GM23338 (cell line): ENCODE measurements around the gene ZBTB3. TPM values are rescaled to one million over a fixed set of nuclear protein-coding genes. Genes with fewer than 3 reads are reported as not detected.

Experiments used
- ATAC-seq: fragments of 200-7000 bp; cut with Tn5 transposase; 3 replicates; pipeline ENCODE4 v1.9.1; 2020
- DNase-seq: peaks from one replicate; pipeline ENCODE4 v3.0.0-alpha.2; 2015; ENCODE audit warnings: low spot score
- H2AFZ ChIP-seq: fragments of 200-600 bp; sonication (generic); 2 replicates; pipeline ENCODE4 v1.8.0; 2016; ENCODE audit warnings: antibody characterized with exemption, mild to moderate bottlenecking, moderate library complexity
- H3F3A ChIP-seq: fragments of 200-600 bp; sonication (generic); replicated peaks from 2 replicates; pipeline ENCODE4 v1.8.0; 2017; ENCODE audit warnings: antibody characterized with exemption, mixed run types, low read depth
- H3K27ac ChIP-seq: fragments of 200-600 bp; sonication (generic); 2 replicates; pipeline ENCODE4 v1.6.1; 2016; ENCODE audit warnings: low read depth
- H3K27me3 ChIP-seq: fragments of 200-600 bp; sonication (generic); 2 replicates; pipeline ENCODE4 v1.8.0; 2016; ENCODE audit warnings: mild to moderate bottlenecking, mixed run types, moderate library complexity; ENCODE audit not compliant: insufficient read depth
- H3K36me3 ChIP-seq: fragments of 200-600 bp; sonication (generic); 2 replicates; pipeline ENCODE4 v1.8.0; 2016; ENCODE audit warnings: mild to moderate bottlenecking; ENCODE audit not compliant: insufficient read depth
- H3K4me1 ChIP-seq: fragments of 200-600 bp; sonication (generic); 2 replicates; pipeline ENCODE4 v1.8.0; 2016; ENCODE audit warnings: mild to moderate bottlenecking, moderate library complexity; ENCODE audit not compliant: insufficient read depth
- H3K4me2 ChIP-seq: fragments of 200-600 bp; sonication (generic); 2 replicates; pipeline ENCODE4 v1.7.1; 2017; ENCODE audit warnings: mixed run types
- H3K4me3 ChIP-seq: fragments of 200-600 bp; sonication (generic); 2 replicates; pipeline ENCODE4 v1.6.1; 2016; ENCODE audit warnings: mixed run types
- H3K79me2 ChIP-seq: fragments of 200-600 bp; sonication (generic); replicated peaks from 2 replicates; pipeline ENCODE4 v1.8.0; 2017; ENCODE audit warnings: mild to moderate bottlenecking; ENCODE audit not compliant: insufficient read depth
- H3K9me2 ChIP-seq: fragments of 200-600 bp; sonication (generic); 2 replicates; pipeline ENCODE4 v1.8.0; 2017; ENCODE audit not compliant: insufficient read depth
- H4K20me1 ChIP-seq: fragments of 200-600 bp; sonication (generic); replicated peaks from 2 replicates; pipeline ENCODE4 v1.8.0; 2017; ENCODE audit warnings: mild to moderate bottlenecking; ENCODE audit not compliant: insufficient read depth
- H3K27ac Mint-ChIP-seq: 2 replicates; pipeline ENCODE4 v1.8.0; 2020; ENCODE audit warnings: inconsistent platforms, mild to moderate bottlenecking, moderate library complexity, mixed read lengths
- H3K27me3 Mint-ChIP-seq: 3 replicates; pipeline ENCODE4 v1.8.0; 2022; ENCODE audit warnings: low read depth, mild to moderate bottlenecking, moderate library complexity, mixed read lengths, inconsistent platforms; ENCODE audit not compliant: insufficient read depth, poor library complexity
- H3K36me3 Mint-ChIP-seq: 3 replicates; pipeline ENCODE4 v1.8.0; 2021; ENCODE audit warnings: low read depth, mild to moderate bottlenecking, inconsistent platforms, moderate library complexity, mixed read lengths
- H3K4me1 Mint-ChIP-seq: 3 replicates; pipeline ENCODE4 v1.8.0; 2020; ENCODE audit warnings: mild to moderate bottlenecking, inconsistent platforms, mixed read lengths
- H3K4me3 Mint-ChIP-seq: 3 replicates; pipeline ENCODE4 v1.8.0; 2021; ENCODE audit warnings: moderate library complexity, mild to moderate bottlenecking, inconsistent platforms, mixed read lengths
- H3K9me3 Mint-ChIP-seq: 3 replicates; pipeline ENCODE4 v1.8.0; 2020; ENCODE audit warnings: moderate library complexity, mild to moderate bottlenecking, inconsistent platforms, mixed read lengths
- CTCF ChIP-seq, 2 experiments: fragments of 200-600 bp in 1 of 2; sonication (generic) in 1 of 2; conservative IDR thresholded peaks; 2 replicates each; pipeline versions ENCODE4 v1.5.1 to v1.6.1; 2016 to 2017; ENCODE audit warnings: antibody characterized with exemption in 2 of 2, low read depth in 2 of 2, mild to moderate bottlenecking in 2 of 2, moderate library complexity in 1 of 2
- ETS1 ChIP-seq: IDR thresholded peaks from 2 replicates; pipeline ENCODE4 v1.6.1; 2016; ENCODE audit warnings: antibody characterized with exemption
- EZH2 ChIP-seq: fragments of 200-600 bp; sonication (generic); IDR thresholded peaks from one replicate; pipeline ENCODE4 v1.8.0; 2017; ENCODE audit warnings: antibody characterized with exemption, mild to moderate bottlenecking, low read depth; ENCODE audit not compliant: unreplicated experiment
- EZH2phosphoT487 ChIP-seq: fragments of 200-600 bp; sonication (generic); IDR thresholded peaks from one replicate; pipeline ENCODE4 v1.8.1; 2018; ENCODE audit warnings: antibody characterized with exemption; ENCODE audit not compliant: unreplicated experiment
- JUNB ChIP-seq: IDR thresholded peaks from one replicate; pipeline ENCODE4 v1.6.1; 2016; ENCODE audit warnings: antibody characterized with exemption; ENCODE audit not compliant: unreplicated experiment
- REST ChIP-seq: IDR thresholded peaks from one replicate; pipeline ENCODE4 v1.6.1; 2018; ENCODE audit warnings: antibody characterized with exemption; ENCODE audit not compliant: unreplicated experiment
- STAT1 ChIP-seq: IDR thresholded peaks from one replicate; pipeline ENCODE4 v1.6.1; 2016; ENCODE audit warnings: antibody characterized with exemption; ENCODE audit not compliant: unreplicated experiment
- ZNF114 ChIP-seq: fragments of 250-450 bp; sonication (Bioruptor Pico); IDR thresholded peaks from 2 replicates; pipeline ENCODE4 v1.5.0; 2020; ENCODE audit warnings: mild to moderate bottlenecking, moderate library complexity
- ZNF331 ChIP-seq: fragments of 250-450 bp; sonication (Bioruptor Pico); IDR thresholded peaks from 2 replicates; pipeline ENCODE4 v1.5.0; 2020; ENCODE audit warnings: low read depth, mild to moderate bottlenecking, moderate library complexity
- polyA plus RNA-seq: library from polyadenylated mRNA; unstranded; fragments of >200 nt; fragmentation: Nextera tagmentation; extraction: Ambion mirVana; gene quantifications from 2 replicates; pipeline ENCODE4 v1.2.1, GENCODE V29; 2016
- total RNA-seq: library from RNA; depleted of rRNA; stranded (reverse); fragments of >200 nt; shearing (Covaris generic); gene quantifications from 2 replicates; pipeline ENCODE4 v1.2.3, GENCODE V29; 2014

The ZBTB3 gene
- total and polyA plus RNA-seq, 2 experiments from 2014 or later, result 47.8 to 82.6 TPM

GRCh38 chr11:62794201-62794775 is 40.3 kb upstream of the ZBTB3 start:
- peaks cover 91% of the 10 kb centered on the region for H3K36me3 Mint-ChIP-seq
- Histone ChIP-seq H4K20me1 (peaks cover 3% of the 10 kb centered on the region), H3K79me2 (peaks cover 23% of the 10 kb centered on the region), H3F3A (peaks cover 47% of the 10 kb centered on the region), H3K4me1 (peaks cover 7% of the 10 kb centered on the region; the same call in 1 of the 2 replicates), H3K27me3 (no peaks in the 10 kb centered on the region), H3K27ac (0 out of 2 replicates have a peak overlapping the region, but pooled peaks have one; percentile 26), H2AFZ (no peak overlapping the region), H3K4me2 (no peak overlapping the region), H3K4me3 (no peak overlapping the region), H3K36me3 (peaks cover 64% of the 10 kb centered on the region), H3K9me2 (no peaks in the 10 kb centered on the region)
- H3K27ac Mint-ChIP-seq, result no peak overlapping the region
- peaks cover 19% of the 10 kb centered on the region for H3K27me3 Mint-ChIP-seq
- no peak overlapping the region for H3K4me3 Mint-ChIP-seq
- TF ChIP-seq EZH2, result no peak
- TF ChIP-seq REST, result no peak
- TF ChIP-seq ZNF331 (CRISPR knock-in tag), result no peak
- TF ChIP-seq CTCF (conservative IDR thresholded peaks at IDR 0.05; ENCODE audit: low read depth in 2 of 2), result no peak
- TF ChIP-seq ZNF114 (CRISPR knock-in tag), result no peak
- no peak for TF ChIP-seq ETS1
- TF ChIP-seq STAT1, result no peak
- TF ChIP-seq EZH2phosphoT487, result no peak
- no peak for TF ChIP-seq JUNB
- H3K4me1 Mint-ChIP-seq, result peaks cover 19% of the 10 kb centered on the region
- no peak for DNase-seq
- no peak for ATAC-seq
- H3K9me3 Mint-ChIP-seq, result no peaks in the 10 kb centered on the region
